Stimulated activated CD4-positive, alpha-beta T cell treated with anti-CD3 and anti-CD28 coated beads, Interleukin-4, amount 100 ng/mL, for 1 hour (primary cell): Measurements from ENCODE around the gene SLC41A3.
"Not testable (repeated sequence)": the region's sequence is repeated elsewhere in the genome, so short reads cannot be mapped to it uniquely, and the experiment has no call there.

Experiments
- DNase-seq: peaks from one replicate; pipeline ENCODE4 v3.0.0-alpha.2; 2020

SLC41A3 gene

GRCh38 chr3:126080970-126081369 lies 3.0 kb downstream of the SLC41A3 start:
- DNase-seq = no peak

- DNase-seq = no peak
These were observed 5.1 kb downstream of the SLC41A3 start for GRCh38 chr3:126078866-126079265.

GRCh38 chr3:126077754-126078153 lies 6.2 kb downstream of the SLC41A3 start:
- DNase-seq = no peak

GRCh38 chr3:126076140-126076539 lies 7.8 kb downstream of the SLC41A3 start:
- no peak for DNase-seq

- DNase-seq = no peak
These were observed 13.8 kb downstream of the SLC41A3 start for GRCh38 chr3:126070146-126070545.

- no peak for DNase-seq
These were observed 16.0 kb downstream of the SLC41A3 start for GRCh38 chr3:126067959-126068358.

GRCh38 chr3:126066676-126067075 lies 17.2 kb downstream of the SLC41A3 start:
- DNase-seq = not testable (repeated sequence)

GRCh38 chr3:126065876-126066275 lies 18.0 kb downstream of the SLC41A3 start:
- no peak for DNase-seq

GRCh38 chr3:126064627-126065258 lies 19.2 kb downstream of the SLC41A3 start:
- no peak for DNase-seq

- no peak for DNase-seq
These were observed 20.5 kb downstream of the SLC41A3 start for GRCh38 chr3:126063358-126063965.

- no peak for DNase-seq
These were observed 22.5 kb downstream of the SLC41A3 start for GRCh38 chr3:126061301-126062032.

- no peak for DNase-seq
These were observed 23.2 kb downstream of the SLC41A3 start for GRCh38 chr3:126060613-126061145.

GRCh38 chr3:126058666-126059065 lies 25.3 kb downstream of the SLC41A3 start:
- DNase-seq = no peak

GRCh38 chr3:126057936-126058335 lies 26.0 kb downstream of the SLC41A3 start:
- no peak for DNase-seq

GRCh38 chr3:126057501-126057819 lies 26.5 kb downstream of the SLC41A3 start:
- no peak for DNase-seq

- no peak for DNase-seq
These were observed 27.0 kb downstream of the SLC41A3 start for GRCh38 chr3:126056681-126057500.

- no peak for DNase-seq
These were observed 27.8 kb downstream of the SLC41A3 start for GRCh38 chr3:126056088-126056487.

GRCh38 chr3:126054870-126055269 lies 29.1 kb downstream of the SLC41A3 start:
- no peak for DNase-seq

GRCh38 chr3:126053949-126054569 lies 29.9 kb downstream of the SLC41A3 start:
- DNase-seq = no peak

GRCh38 chr3:126053513-126053912 lies 30.4 kb downstream of the SLC41A3 start:
- no peak for DNase-seq

GRCh38 chr3:126052196-126053058 lies 31.5 kb downstream of the SLC41A3 start:
- DNase-seq = no peak

GRCh38 chr3:126051741-126052140 lies 32.2 kb downstream of the SLC41A3 start:
- no peak for DNase-seq
